Neural cell (in vitro differentiated cells): Measurements from ENCODE around the gene PCGF3.

ENCODE experiments used
- EZH2 ChIP-seq: fragments of 200-600, 300-800 bp; shearing (Covaris generic), sonication (generic); IDR thresholded peaks from 2 replicates; pipeline ENCODE4 v1.6.1; 2014; ENCODE audit warnings: antibody characterized with exemption, low read length, borderline replicate concordance, mild to moderate bottlenecking; ENCODE audit not compliant: insufficient read depth, poor library complexity, severe bottlenecking
- POLR2AphosphoS5 ChIP-seq: IDR thresholded peaks from 2 replicates; pipeline ENCODE4 v1.6.1; 2012
- RAD21 ChIP-seq: fragments of 450-650 bp; conservative IDR thresholded peaks from 2 replicates; pipeline ENCODE4 v1.6.1; 2014; ENCODE audit warnings: antibody characterized with exemption, mild to moderate bottlenecking, moderate library complexity
- SMC3 ChIP-seq: fragments of 450-650 bp; conservative IDR thresholded peaks from 2 replicates; pipeline ENCODE4 v1.6.1; 2014; ENCODE audit warnings: antibody characterized with exemption, mild to moderate bottlenecking, moderate library complexity; ENCODE audit not compliant: poor library complexity
- TF ChIP-seq, protein P1 (sequence below): fragments of 450-650 bp; IDR thresholded peaks from 2 replicates; pipeline ENCODE4 v1.5.1; 2014; ENCODE audit warnings: antibody characterized with exemption, mild to moderate bottlenecking, moderate library complexity; ENCODE audit not compliant: poor library complexity, severe bottlenecking

DNA sequence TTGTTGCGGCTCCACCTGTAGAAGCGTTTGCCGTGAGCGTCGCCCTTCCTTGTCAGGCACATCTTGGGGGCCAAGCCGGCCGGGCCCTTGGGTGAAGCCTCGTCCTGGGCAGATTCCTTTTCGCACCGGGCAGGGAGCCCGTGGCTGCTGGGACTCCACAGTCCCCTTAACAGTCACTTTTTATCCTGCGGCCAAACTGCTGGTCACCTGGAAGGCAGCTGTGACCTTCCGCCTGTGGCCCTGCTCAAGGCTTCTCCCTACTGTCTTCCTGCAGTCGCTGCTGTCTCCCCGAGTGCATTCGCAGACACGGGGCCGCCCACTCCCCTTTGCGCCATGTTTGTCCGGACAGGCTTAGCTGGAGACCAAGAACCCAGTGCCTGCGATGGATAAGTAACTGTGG lies 55.0 kb downstream of the PCGF3 start:
- TF ChIP-seq RAD21, result no peak
- TF ChIP-seq, protein P1, sequence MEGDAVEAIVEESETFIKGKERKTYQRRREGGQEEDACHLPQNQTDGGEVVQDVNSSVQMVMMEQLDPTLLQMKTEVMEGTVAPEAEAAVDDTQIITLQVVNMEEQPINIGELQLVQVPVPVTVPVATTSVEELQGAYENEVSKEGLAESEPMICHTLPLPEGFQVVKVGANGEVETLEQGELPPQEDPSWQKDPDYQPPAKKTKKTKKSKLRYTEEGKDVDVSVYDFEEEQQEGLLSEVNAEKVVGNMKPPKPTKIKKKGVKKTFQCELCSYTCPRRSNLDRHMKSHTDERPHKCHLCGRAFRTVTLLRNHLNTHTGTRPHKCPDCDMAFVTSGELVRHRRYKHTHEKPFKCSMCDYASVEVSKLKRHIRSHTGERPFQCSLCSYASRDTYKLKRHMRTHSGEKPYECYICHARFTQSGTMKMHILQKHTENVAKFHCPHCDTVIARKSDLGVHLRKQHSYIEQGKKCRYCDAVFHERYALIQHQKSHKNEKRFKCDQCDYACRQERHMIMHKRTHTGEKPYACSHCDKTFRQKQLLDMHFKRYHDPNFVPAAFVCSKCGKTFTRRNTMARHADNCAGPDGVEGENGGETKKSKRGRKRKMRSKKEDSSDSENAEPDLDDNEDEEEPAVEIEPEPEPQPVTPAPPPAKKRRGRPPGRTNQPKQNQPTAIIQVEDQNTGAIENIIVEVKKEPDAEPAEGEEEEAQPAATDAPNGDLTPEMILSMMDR, result no peak
- TF ChIP-seq SMC3, result no peak
- TF ChIP-seq EZH2, result no peak
- TF ChIP-seq POLR2AphosphoS5, result no peak
